HL-60/S4 treated with phorbol 12-myristate 13-acetate at 8.2 ng/mL for 4 days and 3 days (cell line): ENCODE data around the gene ACOT2.
"Not testable (repeated sequence)": the region's sequence is repeated elsewhere in the genome, so short reads cannot be mapped to it uniquely, and the experiment has no call there.

ENCODE experiments used
- in situ Hi-C: fragments of 300-500 bp; cut with MboI; formaldehyde crosslinking; loops from 2 replicates; pipeline ENCODE4 v1.15.0; 2022; ENCODE audit warnings: low sequenced_read_pairs

ACOT2 gene

DNA sequence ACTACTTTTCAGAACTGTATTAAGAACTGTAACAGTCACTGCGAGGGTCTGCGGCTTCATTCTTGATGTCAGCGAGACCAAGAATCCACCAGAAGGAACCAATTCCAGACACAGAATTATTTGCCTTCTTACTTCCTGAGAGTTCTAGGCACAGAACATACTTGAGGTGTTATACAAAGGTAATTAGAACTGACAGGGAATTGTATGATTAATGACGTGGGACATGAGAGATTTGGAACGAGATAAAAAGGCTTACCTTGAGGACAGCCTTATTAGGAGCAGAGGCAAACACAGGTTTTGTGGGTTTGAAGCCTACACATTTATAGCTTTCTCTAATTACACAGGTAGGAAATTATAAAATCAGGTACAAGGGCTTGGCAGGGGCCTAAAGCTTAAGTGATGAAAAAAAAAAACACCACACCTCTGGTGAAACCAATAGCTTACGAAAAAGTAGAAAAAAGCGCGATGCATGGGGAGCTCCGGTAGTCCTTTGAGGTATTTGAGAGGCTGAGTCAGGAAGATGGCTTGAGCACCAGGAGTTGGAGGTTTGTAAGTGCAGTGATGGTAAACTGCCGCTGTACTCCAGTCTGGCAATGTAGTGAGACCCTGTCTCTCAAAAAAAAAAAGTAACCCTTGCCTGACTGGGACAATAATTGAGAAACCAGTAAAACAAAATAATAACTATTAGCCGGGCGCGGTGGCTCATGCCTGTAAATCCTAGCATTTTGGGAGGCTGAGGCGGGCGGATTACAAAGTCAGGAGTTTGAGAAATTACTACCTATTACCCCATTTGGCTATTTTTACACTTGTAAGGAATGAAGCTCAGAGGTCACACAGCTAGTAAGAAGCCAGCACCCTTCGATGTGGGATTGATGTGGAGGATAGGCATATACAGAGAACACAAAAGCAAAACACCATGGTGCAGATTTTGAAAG, 795 bp upstream of the ACOT2 start:
- in situ Hi-C loops: no loop called here

DNA sequence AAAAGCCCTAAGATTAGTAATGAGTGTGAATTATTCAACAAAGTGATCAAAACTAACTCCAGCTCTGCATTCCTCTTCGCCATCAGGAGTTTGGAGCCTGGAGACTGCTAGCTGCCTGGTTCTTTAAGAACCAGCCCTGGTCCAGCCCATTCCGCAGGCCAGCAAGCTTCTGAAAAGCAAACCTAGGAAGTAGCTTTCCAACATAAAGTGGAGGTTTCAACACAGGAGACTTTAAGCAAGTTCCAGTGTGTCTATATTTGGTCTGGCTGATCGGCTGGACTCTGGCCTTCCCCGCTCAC, 178 bp upstream of the ACOT2 start:
- in situ Hi-C loops: not testable (repeated sequence)

DNA sequence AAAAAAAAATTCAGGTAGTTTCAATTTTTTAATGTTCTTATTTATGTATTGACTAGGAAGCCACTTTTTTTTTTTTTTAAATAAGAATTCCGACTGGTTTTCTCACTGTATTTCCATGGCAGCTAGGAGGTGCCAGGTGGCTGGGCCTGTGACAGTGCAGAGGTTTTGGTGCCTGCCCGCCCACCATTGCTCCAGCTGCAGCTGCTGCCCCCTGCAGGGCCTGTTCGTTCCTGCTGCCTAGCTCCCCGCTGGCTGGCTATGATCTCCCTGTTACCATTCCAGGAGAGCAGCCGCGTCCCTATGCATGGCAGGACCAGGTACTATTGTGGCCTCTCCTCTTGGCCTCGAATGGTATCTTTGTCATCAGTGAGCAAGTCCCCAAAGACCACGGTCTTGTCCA, 1.9 kb downstream of the ACOT2 start:
- in situ Hi-C loops: not testable (repeated sequence)

DNA sequence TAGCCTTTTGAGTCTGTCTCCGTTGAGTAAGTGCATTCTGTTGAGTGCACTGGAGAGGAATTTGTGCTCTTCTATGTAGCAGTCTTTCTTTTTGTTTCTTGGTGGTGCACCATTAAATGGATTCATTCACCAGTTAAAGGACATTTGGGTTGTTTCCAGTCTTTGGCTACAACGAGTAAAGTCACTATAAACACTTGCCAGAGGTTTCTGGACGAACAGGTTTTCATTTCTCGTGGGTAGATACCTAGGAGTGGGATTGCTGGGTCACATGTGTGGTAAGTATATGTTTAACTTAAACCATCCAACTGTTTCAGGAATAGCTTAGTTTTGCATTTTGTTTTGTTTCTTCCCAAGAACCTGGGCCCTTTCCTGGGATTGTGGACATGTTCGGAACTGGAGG, 4.0 kb downstream of the ACOT2 start:
- in situ Hi-C loops: not testable (repeated sequence)

DNA sequence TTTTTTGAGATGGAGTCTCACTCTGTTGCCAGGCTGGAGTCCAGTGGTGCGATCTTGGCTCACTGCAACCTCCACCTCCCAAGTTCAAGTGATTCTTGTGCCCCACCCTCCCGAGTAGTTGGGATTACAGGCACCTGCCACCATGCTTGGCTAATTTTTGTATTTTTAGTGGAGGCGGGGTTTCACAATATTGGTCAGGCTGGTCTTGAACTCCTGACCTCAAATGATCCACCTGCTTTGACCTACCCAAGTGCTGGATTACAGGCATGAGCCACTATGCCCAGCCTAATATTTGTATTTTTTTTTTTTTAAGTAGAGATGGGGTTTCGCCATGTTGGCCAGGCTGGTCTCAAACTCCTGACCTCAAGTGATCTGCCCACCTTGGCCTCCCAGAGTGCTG, 4.7 kb downstream of the ACOT2 start:
- in situ Hi-C loops: not testable (repeated sequence)

DNA sequence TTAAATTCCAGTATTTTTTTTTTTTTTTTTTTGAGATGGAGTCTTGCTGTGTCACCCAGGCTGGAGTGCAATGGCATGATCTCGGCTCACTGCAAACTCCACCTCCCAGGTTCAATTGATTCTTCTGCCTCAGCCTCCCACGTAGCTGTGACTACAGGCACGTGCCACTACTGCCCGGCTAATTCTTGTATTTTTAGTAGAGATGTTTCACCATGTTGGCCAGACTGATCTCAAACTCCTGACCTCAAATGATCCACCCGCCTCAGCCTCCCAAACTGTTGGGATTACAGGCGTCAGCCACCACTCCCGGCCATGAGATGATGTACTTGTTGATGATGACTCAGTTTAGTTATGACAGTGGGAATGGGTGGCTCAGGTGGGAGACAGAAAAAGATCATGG, 5.2 kb downstream of the ACOT2 start:
- in situ Hi-C loops: not testable (repeated sequence)

DNA sequence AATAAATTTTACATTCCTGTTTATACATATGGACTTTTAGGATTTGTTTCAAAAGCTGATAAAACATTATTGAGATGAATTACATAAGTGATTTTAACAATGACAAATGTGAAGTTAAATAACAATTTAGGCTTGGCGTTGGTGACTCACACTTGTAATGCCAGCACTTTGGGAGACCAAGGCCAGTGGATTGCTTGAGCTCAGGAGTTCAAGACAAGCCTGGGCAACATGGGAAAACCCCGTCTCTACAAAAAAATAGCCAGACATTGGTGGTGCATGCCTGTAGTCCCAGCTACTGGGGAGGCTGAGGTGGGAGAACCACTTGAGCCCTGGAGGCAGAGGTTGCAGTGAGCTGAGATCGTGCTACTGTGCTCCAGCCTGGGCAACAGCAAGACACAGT, 7.4 kb downstream of the ACOT2 start:
- in situ Hi-C loops: no loop called here

DNA sequence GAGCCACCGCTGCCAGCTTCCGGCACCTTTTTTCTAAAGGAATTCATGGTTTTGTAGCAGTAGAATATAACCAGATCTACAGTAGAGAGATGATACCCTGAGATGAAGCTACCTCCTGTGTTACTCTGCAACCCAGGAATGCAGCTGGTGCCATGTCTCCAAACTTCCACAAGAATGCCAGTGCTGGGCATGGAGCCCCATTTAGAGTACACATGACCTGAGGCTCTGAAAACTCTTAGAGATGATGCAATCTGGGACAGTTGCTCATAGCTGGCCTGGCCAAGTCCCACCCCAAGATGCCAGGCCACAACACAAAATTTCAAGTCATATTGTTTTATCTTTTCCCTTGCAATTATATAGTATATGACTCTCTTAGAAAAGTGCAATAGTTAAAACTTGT, 8.2 kb downstream of the ACOT2 start:
- in situ Hi-C loops: not testable (repeated sequence)

DNA sequence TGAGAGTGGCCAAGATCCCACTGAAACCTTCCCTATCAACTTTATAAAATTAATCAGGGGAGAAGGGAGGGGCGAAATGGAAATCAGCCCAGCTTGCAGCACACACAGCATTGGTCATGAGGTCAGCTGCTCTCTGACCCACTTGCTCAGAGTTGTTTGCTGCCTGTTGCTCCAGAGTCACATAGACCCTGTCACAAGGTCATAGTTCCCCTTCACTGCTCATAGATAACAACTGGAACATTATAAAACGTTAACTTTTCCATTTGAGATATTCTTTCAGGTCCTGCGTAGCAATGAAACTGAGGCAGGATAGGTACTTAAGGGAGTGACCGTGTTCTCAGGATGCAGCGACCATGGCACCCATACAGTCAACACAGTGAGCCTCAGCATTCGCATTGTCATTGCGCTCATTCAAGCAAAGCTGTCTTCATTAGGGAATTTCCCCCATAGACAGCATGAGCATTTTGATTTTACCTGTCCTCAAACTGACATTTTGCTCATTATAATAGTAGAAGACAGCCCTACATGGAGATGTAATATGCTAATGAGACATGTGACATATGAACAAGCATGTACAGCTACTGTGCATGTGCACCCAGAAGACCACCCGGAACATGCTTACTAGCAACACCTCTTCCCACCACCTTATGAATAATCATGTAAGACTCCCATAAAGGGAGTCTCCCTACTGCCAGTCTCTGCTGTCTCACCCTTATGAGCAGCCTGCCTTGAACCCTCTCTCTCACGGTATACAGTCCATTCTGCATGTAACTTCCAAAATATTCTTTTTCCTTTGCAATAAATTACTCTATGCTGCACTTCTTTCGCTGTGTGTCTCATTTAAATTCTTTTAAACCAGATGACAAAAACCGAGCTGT, 13.3 kb downstream of the ACOT2 start:
- in situ Hi-C loops: not testable (repeated sequence)

DNA sequence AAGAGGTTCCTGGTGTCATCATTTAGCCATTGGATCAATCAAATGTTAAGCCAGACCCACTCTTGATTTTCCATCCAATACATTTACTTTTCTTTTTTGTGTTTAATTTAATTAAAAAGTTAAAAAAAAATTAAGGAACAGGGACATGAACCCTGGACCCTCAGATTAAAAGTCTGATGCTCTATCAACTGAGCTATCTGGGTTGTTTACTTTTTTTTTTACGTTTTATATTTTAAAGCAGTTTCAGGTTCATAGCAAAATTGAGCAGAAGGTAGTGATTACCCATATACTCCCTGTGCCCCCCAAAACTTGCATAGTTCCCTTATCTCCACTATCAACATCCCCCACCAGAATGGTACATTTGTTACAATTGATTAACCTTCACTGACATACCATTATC, 19.7 kb downstream of the ACOT2 start:
- in situ Hi-C loops: no loop called here

DNA sequence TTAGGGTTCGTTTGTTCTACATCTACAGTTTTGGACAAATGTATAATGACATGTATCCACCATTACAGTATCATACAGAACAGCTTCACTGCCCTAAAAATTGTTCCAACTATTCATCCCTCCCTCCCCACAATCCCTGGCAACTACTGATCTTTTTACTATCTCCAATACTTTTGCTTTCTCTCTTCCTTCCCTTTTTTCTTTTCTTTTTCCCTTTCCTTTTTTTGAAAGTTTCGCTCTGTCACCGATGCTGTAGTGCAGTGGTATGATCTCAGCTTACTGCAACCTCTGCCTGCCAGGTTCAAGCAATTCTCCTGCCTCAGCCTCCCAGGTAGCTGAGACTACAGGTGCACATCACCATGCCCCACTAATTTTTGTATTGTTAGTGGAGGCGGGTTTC, 20.1 kb downstream of the ACOT2 start:
- in situ Hi-C loops: no loop called here

DNA sequence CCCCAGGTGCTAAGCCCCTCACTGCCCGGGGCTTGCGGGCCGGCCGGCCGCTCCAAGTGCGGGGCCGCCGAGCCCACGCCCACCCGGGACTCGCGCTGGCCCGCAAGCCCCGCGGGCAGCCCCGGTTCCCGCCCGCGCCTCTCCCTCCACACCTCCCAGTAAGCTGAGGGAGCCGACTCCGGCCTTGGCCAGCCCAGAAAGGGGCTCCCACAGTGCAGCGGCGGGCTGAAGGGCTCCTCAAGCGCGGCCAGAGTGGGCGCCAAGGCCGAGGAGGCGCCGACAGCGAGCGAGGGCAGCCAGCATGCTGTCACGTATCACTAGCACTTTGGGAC, 21.6 kb downstream of the ACOT2 start:
- in situ Hi-C loops: not testable (repeated sequence)

DNA sequence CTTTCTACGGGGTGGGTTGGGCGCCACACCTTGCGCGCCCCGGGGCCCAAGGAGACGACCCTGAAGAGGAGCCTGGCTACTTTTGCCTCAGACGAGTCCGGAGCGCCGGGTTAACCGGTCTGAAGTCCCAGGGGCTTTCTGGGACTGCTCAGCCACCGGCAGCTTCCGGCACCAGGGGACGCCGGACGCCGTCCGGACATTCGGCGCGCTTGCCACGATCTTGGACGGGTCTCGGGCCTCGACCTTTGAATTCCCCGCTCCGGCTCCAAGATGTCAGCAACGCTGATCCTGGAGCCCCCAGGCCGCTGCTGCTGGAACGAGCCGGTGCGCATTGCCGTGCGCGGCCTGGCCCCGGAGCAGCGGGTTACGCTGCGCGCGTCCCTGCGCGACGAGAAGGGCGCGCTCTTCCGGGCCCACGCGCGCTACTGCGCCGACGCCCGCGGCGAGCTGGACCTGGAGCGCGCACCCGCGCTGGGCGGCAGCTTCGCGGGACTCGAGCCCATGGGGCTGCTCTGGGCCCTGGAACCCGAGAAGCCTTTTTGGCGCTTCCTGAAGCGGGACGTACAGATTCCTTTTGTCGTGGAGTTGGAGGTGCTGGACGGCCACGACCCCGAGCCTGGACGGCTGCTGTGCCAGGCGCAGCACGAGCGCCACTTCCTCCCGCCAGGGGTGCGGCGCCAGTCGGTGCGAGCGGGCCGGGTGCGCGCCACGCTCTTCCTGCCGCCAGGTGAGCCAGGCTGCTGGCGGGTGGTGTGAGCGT, 22.9 kb downstream of the ACOT2 start, which contains the start of gene ACOT4:
TSS of gene ACOT4 (plus strand) at position 184 of the 760 bp plus-strand sequence. CDS start at position 271, 87 bp downstream.
- in situ Hi-C loops: no loop called here

DNA sequence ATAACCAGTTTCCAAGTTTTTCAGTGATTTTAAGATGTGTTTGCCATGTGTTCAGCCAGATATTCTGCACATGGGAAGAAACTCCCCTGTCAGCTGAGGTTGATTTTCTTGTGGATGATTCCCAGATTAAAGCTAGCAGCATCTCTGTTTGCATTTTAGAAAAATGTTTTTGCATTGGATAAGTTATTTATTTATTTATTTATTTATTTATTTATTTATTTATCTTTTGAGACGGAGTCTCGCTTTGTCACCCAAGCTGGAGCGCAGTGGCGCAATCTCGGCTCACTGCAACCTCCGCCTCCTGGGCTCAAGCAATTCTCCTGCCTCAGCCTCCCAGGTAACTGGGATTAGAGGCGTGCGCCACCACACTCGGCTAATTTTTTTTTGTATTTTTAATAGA, 25.5 kb downstream of the ACOT2 start:
- in situ Hi-C loops: no loop called here

DNA sequence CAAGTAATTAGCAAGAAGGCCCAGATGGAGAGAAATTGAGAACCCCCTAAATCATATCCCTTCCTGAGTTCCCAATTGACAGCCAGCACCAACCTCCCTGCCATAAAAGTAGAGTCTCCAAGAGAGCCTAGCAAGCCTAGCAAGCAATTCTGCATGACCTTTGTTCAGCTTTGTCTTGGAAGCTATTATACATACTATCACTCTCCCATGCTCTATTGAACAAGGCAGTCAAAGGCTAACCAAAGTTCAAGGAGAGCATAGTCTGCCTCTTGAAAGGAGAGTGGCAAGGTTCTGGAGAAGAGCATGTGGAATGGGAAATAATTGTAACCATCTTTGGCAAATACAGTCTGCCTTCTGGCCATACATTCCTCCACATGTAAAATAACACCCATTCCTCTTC, 30.5 kb downstream of the ACOT2 start:
- in situ Hi-C loops: no loop called here

DNA sequence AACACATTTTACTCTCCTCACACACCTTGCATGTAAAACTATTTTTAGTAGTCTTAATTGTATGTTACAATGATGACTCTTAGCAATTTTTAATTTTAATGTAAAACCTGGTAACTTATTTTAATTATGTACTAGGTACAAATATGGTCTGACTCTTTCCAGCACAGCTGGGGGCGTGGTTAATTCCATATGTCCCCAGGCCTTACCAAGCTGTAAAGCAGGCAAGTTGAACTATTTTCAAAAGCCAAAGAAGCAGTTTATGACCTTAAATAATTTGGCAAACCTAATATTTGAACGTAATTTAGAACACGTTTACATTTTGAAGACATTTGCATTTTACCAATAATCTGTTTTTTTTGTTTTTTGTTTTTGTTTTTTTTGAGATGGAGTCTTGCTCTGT, 34.0 kb downstream of the ACOT2 start:
- in situ Hi-C loops: no loop called here

DNA sequence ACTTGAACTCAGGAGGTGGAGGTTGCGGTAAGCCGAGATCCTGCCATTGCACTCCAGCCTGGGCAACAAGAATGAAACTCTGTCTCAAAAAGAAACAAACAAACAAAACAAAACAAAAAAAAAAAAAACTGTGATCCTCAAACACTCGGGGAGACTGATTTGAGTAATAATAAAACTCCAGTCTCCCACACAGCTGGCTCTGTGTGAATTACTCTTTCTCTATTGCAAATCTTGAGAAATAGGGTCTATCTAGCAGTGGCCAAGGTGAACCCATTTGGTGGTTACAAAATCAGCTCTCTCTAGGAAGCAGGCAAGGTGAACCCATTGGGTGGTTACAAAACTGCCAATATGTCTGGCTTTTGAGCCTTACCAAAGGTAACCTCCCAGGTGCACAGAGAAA, 37.3 kb downstream of the ACOT2 start:
- in situ Hi-C loops: no loop called here

DNA sequence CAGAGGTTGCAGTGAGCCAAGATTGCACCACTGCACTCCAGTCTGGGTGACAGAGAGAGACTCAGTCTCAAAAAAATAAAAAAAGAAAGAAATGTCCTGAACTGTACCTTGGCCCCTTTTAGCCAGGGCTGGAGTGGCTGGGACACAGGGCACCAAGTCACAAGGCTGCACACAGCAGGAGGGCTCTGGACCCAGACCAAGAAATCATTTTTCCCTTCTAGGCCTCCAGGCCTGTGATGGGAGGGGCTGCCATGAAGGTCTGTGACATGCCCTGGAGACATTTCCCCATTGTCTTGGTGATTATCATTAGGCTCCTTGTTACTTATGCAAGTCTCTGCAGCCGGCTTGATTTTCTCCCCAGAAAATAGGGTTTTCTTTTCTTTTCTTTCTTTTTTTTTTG, 38.2 kb downstream of the ACOT2 start:
- in situ Hi-C loops: no loop called here

DNA sequence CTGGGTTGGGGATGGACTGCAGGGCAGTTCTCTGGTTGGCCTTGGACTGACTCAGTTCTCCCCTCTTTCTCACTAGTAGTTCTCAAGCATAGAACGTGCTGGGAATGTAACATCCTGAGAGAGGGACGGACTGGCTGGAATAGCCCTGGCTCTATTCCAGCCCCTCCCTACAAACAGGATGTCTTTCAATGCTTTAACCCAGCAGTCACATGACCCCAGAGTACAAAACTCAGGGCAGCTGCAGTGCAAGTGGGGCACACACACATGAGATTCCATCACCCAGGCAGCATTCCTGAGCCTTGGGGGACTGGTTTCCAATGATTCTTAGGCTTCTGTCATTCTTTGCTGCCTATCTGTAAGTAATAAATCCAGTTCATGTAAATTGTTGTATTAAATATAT, 41.7 kb downstream of the ACOT2 start:
- in situ Hi-C loops: no loop called here

DNA sequence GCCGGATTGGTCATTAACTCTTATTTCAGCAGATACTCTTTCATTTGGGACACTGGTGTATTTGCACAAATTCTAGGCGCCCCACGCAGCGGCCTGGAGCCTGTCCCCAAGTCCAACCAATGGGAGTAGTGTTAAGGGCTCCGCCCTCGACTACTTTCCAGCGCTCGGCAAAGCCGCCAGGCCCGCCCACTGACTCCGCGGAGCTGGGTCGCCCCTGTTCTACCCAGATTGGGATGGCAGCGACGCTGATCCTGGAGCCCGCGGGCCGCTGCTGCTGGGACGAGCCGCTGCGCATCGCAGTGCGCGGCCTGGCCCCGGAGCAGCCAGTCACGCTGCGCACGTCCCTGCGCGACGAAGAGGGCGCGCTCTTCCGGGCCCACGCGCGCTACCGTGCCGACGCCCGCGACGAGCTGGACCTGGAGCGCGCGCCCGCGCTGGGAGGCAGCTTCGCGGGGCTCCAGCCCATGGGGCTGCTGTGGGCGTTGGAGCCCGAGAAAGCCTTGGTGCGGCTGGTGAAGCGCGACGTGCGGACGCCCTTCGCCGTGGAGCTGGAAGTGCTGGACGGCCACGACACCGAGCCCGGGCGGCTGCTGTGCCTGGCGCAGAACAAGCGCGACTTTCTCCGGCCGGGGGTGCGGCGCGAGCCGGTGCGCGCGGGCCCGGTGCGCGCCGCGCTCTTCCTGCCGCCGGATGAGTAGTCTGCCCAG, 43.5 kb downstream of the ACOT2 start, which contains the start of gene ACOT6:
TSS of gene ACOT6 (plus strand) at position 179 of the 707 bp plus-strand sequence. CDS start at position 234, 55 bp downstream.
- in situ Hi-C loops: no loop called here

DNA sequence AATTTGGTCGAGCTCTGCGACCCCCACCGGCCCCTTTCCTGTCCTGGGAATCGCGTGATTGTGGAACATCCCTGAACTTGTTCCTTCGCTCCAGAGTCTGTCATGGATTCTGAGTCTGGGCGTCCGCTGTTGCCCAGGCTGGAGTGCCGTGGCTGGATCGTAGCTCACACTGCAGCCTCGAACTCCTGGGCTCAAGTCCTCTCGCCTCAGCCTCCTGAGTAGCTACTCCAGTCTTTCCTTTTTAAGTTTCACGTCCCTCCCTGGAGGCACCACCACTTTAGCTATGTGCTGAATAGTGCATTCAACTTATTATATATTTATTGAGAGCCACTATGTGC, 44.0 kb downstream of the ACOT2 start:
- in situ Hi-C loops: no loop called here
